A673 (cell line): Measurements from ENCODE around the gene CEP192. TPM values are rescaled to one million over a fixed set of nuclear protein-coding genes. Genes with fewer than 3 reads are reported as not detected.

Experiments
- BruUV-seq: library from RNA; stranded (reverse); fragments of 400-500 nt; replicated peaks from 2 replicates; lab custom pipeline; 2021; lab: Mats Ljungman, UMichigan
- CTCF ChIA-PET: fragments of 300-600 bp; sonication (Branson Sonifier 250); formaldehyde crosslinking; loops from one replicate; lab custom pipeline; 2022; ENCODE audit warnings: antibody characterized with exemption; lab: Charles Lee
- POLR2A ChIA-PET: fragments of 300-600 bp; sonication (Branson Sonifier 250); formaldehyde crosslinking; loops from one replicate; lab custom pipeline; 2022; ENCODE audit warnings: antibody characterized with exemption; ENCODE audit not compliant: low non-redundant PET; lab: Charles Lee
- DNase-seq: peaks from one replicate; pipeline ENCODE4 v3.0.0-alpha.2; 2015; ENCODE audit warnings: low spot score
- H3K27ac ChIP-seq: fragments of 200-600 bp; sonication (generic); 2 replicates; pipeline ENCODE4 v1.5.1; 2016; ENCODE audit warnings: mixed run types, low read depth, mild to moderate bottlenecking, mixed read lengths, antibody characterized with exemption, low read length; ENCODE audit not compliant: poor library complexity, severe bottlenecking
- H3K27me3 ChIP-seq: fragments of 200-600 bp; sonication (generic); replicated peaks from 2 replicates; pipeline ENCODE4 v1.6.1; 2017; ENCODE audit warnings: mixed run types, low read depth, mild to moderate bottlenecking, mixed read lengths, antibody characterized with exemption, low read length; ENCODE audit not compliant: insufficient read depth, poor library complexity
- H3K36me3 ChIP-seq: fragments of 200-600 bp; sonication (generic); 2 replicates; pipeline ENCODE4 v1.6.1; 2016; ENCODE audit warnings: mixed run types, mild to moderate bottlenecking, mixed read lengths, antibody characterized with exemption, low read length; ENCODE audit not compliant: insufficient read depth, poor library complexity, severe bottlenecking
- H3K4me1 ChIP-seq: fragments of 200-600 bp; sonication (generic); 2 replicates; pipeline ENCODE4 v1.6.1; 2017; ENCODE audit warnings: mixed run types, mild to moderate bottlenecking, mixed read lengths, antibody characterized with exemption, low read length; ENCODE audit not compliant: insufficient read depth, poor library complexity, severe bottlenecking
- H3K4me3 ChIP-seq: fragments of 200-600 bp; sonication (generic); 2 replicates; pipeline ENCODE4 v1.5.1; 2016; ENCODE audit warnings: low read depth, mixed run types, mild to moderate bottlenecking, mixed read lengths, low read length; ENCODE audit not compliant: poor library complexity, severe bottlenecking
- H3K9me3 ChIP-seq: fragments of 200-600 bp; sonication (generic); 2 replicates; pipeline ENCODE4 v1.6.1; 2016; ENCODE audit warnings: mixed run types, low read depth, mild to moderate bottlenecking, mixed read lengths, antibody characterized with exemption, low read length; ENCODE audit not compliant: poor library complexity, severe bottlenecking
- CTCF ChIP-seq: fragments of 300-800, 200-600 bp; sonication (generic); conservative IDR thresholded peaks from 2 replicates; pipeline ENCODE4 v1.5.1; 2017; ENCODE audit warnings: low read depth, mild to moderate bottlenecking, antibody characterized with exemption, low read length, moderate library complexity, mixed read lengths
- EZH2 ChIP-seq: fragments of 200-600 bp; sonication (generic); IDR thresholded peaks from 2 replicates; pipeline ENCODE4 v1.6.1; 2017; ENCODE audit warnings: borderline replicate concordance, low read depth, mild to moderate bottlenecking, mixed read lengths, antibody characterized with exemption, low read length; ENCODE audit not compliant: poor library complexity, severe bottlenecking
- intact Hi-C: fragments of 100-400 bp; cut with micrococcal nuclease; formaldehyde crosslinking; loops from one replicate; pipeline ENCODE4 v1.10.0; 2022; ENCODE audit not compliant: unreplicated experiment
- total RNA-seq: library from RNA; stranded (reverse); gene quantifications from 2 replicates; pipeline ENCODE4 v1.2.3, GENCODE V29; 2021

CEP192 gene
- total RNA-seq, 1 experiment from 2014 or later: 46.4 TPM

- BruUV-seq: no TSS peak
- no peak overlapping the region for H3K27ac ChIP-seq
- H3K27me3 ChIP-seq: no peaks in the 10 kb centered on the region
- CTCF ChIA-PET: no interaction called here
- DNase-seq: no peak
- POLR2A ChIA-PET: no interaction called here
- H3K4me1 ChIP-seq: no peaks in the 10 kb centered on the region
- no peak for TF ChIP-seq CTCF
- no peak for TF ChIP-seq EZH2
- no peak overlapping the region for H3K4me3 ChIP-seq
- H3K9me3 ChIP-seq: no peaks in the 10 kb centered on the region
- peaks cover 54% of the 10 kb centered on the region for H3K36me3 ChIP-seq
- intact Hi-C loops: no loop called here
These were observed 31.5 kb downstream of the CEP192 start for GRCh38 chr18:13022644-13023043.

DNA sequence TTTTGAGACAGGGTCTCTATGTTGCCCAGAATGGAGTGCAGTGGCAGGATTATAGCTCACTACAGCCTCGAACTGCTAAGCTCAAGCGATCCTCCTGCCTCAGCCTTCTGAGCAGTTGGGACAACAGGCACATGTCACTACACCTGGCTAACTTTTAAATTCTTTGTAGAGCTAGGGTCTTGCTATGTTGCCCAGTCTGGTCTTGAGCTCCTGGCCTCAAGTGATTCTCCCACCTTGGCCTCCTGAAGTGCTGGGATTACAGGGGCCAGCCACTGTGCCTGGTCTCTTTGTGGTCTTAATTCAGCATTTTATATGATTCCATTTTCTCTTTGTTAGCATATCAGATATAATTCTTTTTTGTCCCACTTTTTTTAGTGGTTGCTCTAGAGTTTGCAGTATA lies 34.1 kb downstream of the CEP192 start:
- Histone ChIP-seq H3K27ac (no peak overlapping the region), H3K4me3 (no peak overlapping the region), H3K27me3 (no peaks in the 10 kb centered on the region), H3K36me3 (peaks cover 45% of the 10 kb centered on the region), H3K4me1 (no peaks in the 10 kb centered on the region), H3K9me3 (no peaks in the 10 kb centered on the region)
- ChIA-PET CTCF (no interaction called here), POLR2A (no interaction called here)
- no peak for TF ChIP-seq EZH2
- no peak for TF ChIP-seq CTCF
- intact Hi-C loops: no loop called here
- no TSS peak for BruUV-seq
- DNase-seq: no peak

GRCh38 chr18:13026583-13027270 lies 35.6 kb downstream of the CEP192 start:
- DNase-seq: no peak
- Histone ChIP-seq H3K27me3 (no peaks in the 10 kb centered on the region), H3K4me1 (no peaks in the 10 kb centered on the region), H3K27ac (no peak overlapping the region), H3K9me3 (no peaks in the 10 kb centered on the region), H3K36me3 (peaks cover 48% of the 10 kb centered on the region), H3K4me3 (no peak overlapping the region)
- ChIA-PET POLR2A (no interaction called here), CTCF (no interaction called here)
- BruUV-seq: no TSS peak
- intact Hi-C loops: no loop called here
- TF ChIP-seq EZH2 (no peak), CTCF (no peak)
